ENCODE data around the gene ERAS.

GRCh38 chrX:48802089-48802904 is 24.0 kb upstream of the ERAS start:
- no peak for TF ChIP-seq CTCF (IDR thresholded peaks at IDR 0.05)
- peak; percentile 87 for TF ChIP-seq POLR2A (IDR thresholded peaks at IDR 0.05)
